Measurements from ENCODE around the gene CCR8. TPM values are rescaled to one million over a fixed set of nuclear protein-coding genes. Genes with fewer than 3 reads are reported as not detected.

The CCR8 gene
- polyA plus RNA-seq, 1 donor from 2014 or later = not detected

DNA sequence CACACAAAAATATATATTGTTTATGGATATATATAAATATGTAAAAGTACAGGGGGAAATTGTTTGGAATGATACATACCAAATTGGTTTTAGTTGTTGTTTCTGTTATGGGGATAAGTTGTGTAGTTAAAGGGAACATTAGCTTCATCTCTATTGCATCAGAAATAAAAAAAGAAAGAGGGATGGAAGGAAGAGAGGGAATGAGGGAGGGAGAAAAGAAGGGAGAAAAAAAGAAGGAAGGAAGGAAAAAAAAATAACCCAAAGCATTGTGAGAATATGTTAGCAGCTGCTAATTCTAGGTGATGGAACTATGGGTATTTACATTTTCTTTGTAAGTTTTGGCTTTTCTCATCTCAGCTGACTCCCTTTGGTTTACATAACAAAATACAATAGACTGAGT lies 1.3 kb downstream of the CCR8 start:
- Histone ChIP-seq H3F3A (ENCODE audit: insufficient read depth, low read length, poor library complexity, severe bottlenecking) (no peaks in the 10 kb centered on the region), H3K27me3 (ENCODE audit: insufficient read depth, low read depth, low read length) (no peaks in the 10 kb centered on the region), H3K9me2 (ENCODE audit: insufficient read depth, low read length) (no peaks in the 10 kb centered on the region), H3K9me3 (ENCODE audit: low read length) (peaks cover 3% of the 10 kb centered on the region), H4K20me1 (ENCODE audit: insufficient read depth) (no peaks in the 10 kb centered on the region), H3K79me2 (replicated peaks; ENCODE audit: insufficient read depth, low read length) (no peaks in the 10 kb centered on the region), H2AFZ (ENCODE audit: low read depth, low read length) (no peak overlapping the region), H3K4me3 (ENCODE audit: low read length) (no peak overlapping the region), H3K4me2 (ENCODE audit: low read length) (no peak overlapping the region), H3K9ac (ENCODE audit: low read length) (no peak overlapping the region), H3K36me3 (ENCODE audit: insufficient read depth, low read length) (no peaks in the 10 kb centered on the region), H3K27ac (ENCODE audit: low read length) (no peak overlapping the region)
- TF ChIP-seq SMC3 (conservative IDR thresholded peaks at IDR 0.05; ENCODE audit: poor library complexity) = no peak
- TF ChIP-seq MXI1 (conservative IDR thresholded peaks at IDR 0.05; ENCODE audit: poor library complexity, severe bottlenecking) = no peak
- no peak for TF ChIP-seq POLR2AphosphoS5 (IDR thresholded peaks at IDR 0.05)
- TF ChIP-seq RAD21 (conservative IDR thresholded peaks at IDR 0.05) = no peak
- TF ChIP-seq, protein P1, sequence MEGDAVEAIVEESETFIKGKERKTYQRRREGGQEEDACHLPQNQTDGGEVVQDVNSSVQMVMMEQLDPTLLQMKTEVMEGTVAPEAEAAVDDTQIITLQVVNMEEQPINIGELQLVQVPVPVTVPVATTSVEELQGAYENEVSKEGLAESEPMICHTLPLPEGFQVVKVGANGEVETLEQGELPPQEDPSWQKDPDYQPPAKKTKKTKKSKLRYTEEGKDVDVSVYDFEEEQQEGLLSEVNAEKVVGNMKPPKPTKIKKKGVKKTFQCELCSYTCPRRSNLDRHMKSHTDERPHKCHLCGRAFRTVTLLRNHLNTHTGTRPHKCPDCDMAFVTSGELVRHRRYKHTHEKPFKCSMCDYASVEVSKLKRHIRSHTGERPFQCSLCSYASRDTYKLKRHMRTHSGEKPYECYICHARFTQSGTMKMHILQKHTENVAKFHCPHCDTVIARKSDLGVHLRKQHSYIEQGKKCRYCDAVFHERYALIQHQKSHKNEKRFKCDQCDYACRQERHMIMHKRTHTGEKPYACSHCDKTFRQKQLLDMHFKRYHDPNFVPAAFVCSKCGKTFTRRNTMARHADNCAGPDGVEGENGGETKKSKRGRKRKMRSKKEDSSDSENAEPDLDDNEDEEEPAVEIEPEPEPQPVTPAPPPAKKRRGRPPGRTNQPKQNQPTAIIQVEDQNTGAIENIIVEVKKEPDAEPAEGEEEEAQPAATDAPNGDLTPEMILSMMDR (IDR thresholded peaks at IDR 0.05; ENCODE audit: poor library complexity, severe bottlenecking) = no peak
- TF ChIP-seq, protein P2, sequence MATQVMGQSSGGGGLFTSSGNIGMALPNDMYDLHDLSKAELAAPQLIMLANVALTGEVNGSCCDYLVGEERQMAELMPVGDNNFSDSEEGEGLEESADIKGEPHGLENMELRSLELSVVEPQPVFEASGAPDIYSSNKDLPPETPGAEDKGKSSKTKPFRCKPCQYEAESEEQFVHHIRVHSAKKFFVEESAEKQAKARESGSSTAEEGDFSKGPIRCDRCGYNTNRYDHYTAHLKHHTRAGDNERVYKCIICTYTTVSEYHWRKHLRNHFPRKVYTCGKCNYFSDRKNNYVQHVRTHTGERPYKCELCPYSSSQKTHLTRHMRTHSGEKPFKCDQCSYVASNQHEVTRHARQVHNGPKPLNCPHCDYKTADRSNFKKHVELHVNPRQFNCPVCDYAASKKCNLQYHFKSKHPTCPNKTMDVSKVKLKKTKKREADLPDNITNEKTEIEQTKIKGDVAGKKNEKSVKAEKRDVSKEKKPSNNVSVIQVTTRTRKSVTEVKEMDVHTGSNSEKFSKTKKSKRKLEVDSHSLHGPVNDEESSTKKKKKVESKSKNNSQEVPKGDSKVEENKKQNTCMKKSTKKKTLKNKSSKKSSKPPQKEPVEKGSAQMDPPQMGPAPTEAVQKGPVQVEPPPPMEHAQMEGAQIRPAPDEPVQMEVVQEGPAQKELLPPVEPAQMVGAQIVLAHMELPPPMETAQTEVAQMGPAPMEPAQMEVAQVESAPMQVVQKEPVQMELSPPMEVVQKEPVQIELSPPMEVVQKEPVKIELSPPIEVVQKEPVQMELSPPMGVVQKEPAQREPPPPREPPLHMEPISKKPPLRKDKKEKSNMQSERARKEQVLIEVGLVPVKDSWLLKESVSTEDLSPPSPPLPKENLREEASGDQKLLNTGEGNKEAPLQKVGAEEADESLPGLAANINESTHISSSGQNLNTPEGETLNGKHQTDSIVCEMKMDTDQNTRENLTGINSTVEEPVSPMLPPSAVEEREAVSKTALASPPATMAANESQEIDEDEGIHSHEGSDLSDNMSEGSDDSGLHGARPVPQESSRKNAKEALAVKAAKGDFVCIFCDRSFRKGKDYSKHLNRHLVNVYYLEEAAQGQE (IDR thresholded peaks at IDR 0.05; ENCODE audit: borderline replicate concordance) = no peak
- no peak for TF ChIP-seq EZH2 (IDR thresholded peaks at IDR 0.05; ENCODE audit: borderline replicate concordance, insufficient read depth, low read length, poor library complexity, severe bottlenecking)
- no peak for TF ChIP-seq TAF1 (IDR thresholded peaks at IDR 0.05; ENCODE audit: low read depth)
- TF ChIP-seq EP300 (conservative IDR thresholded peaks at IDR 0.05; ENCODE audit: poor library complexity, severe bottlenecking) = no peak

DNA sequence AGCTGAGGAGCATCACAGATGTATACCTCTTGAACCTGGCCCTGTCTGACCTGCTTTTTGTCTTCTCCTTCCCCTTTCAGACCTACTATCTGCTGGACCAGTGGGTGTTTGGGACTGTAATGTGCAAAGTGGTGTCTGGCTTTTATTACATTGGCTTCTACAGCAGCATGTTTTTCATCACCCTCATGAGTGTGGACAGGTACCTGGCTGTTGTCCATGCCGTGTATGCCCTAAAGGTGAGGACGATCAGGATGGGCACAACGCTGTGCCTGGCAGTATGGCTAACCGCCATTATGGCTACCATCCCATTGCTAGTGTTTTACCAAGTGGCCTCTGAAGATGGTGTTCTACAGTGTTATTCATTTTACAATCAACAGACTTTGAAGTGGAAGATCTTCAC lies 3.0 kb downstream of the CCR8 start:
- TF ChIP-seq RAD21 (conservative IDR thresholded peaks at IDR 0.05) (no peak), SMC3 (conservative IDR thresholded peaks at IDR 0.05; ENCODE audit: poor library complexity) (no peak), EP300 (conservative IDR thresholded peaks at IDR 0.05; ENCODE audit: poor library complexity, severe bottlenecking) (no peak), MXI1 (conservative IDR thresholded peaks at IDR 0.05; ENCODE audit: poor library complexity, severe bottlenecking) (no peak), TAF1 (IDR thresholded peaks at IDR 0.05; ENCODE audit: low read depth) (no peak), POLR2AphosphoS5 (IDR thresholded peaks at IDR 0.05) (no peak), EZH2 (IDR thresholded peaks at IDR 0.05; ENCODE audit: borderline replicate concordance, insufficient read depth, low read length, poor library complexity, severe bottlenecking) (no peak)
- TF ChIP-seq, protein P2 (IDR thresholded peaks at IDR 0.05; ENCODE audit: borderline replicate concordance) = no peak
- TF ChIP-seq, protein P1 (IDR thresholded peaks at IDR 0.05; ENCODE audit: poor library complexity, severe bottlenecking) = no peak
- H3K27me3 ChIP-seq (ENCODE audit: insufficient read depth, low read depth, low read length) = no peaks in the 10 kb centered on the region
- H3K4me3 ChIP-seq (ENCODE audit: low read length) = no peak overlapping the region
- H3K27ac ChIP-seq (ENCODE audit: low read length) = no peak overlapping the region
- H3K9me2 ChIP-seq (ENCODE audit: insufficient read depth, low read length) = no peaks in the 10 kb centered on the region
- H3K9ac ChIP-seq (ENCODE audit: low read length) = no peak overlapping the region
- H3K9me3 ChIP-seq (ENCODE audit: low read length) = peaks cover 3% of the 10 kb centered on the region
- no peak overlapping the region for H2AFZ ChIP-seq (ENCODE audit: low read depth, low read length)
- no peaks in the 10 kb centered on the region for H4K20me1 ChIP-seq (ENCODE audit: insufficient read depth)
- no peak overlapping the region for H3K4me2 ChIP-seq (ENCODE audit: low read length)
- no peaks in the 10 kb centered on the region for H3F3A ChIP-seq (ENCODE audit: insufficient read depth, low read length, poor library complexity, severe bottlenecking)
- H3K36me3 ChIP-seq (ENCODE audit: insufficient read depth, low read length) = no peaks in the 10 kb centered on the region
- no peaks in the 10 kb centered on the region for H3K79me2 ChIP-seq (replicated peaks; ENCODE audit: insufficient read depth, low read length)

Data from neural cell (in vitro differentiated cells).